Thyroid gland (tissue), 4 donors: ENCODE results near the gene BFSP1.

Experiments
- CTCF ChIP-seq, 6 experiments: fragments of 200-600 bp in 3 of 6; fragments of 450-650 bp in 3 of 6; sonication (generic) in 3 of 6; IDR thresholded peaks; one replicate each; pipeline ENCODE4 v1.5.1; 2016 to 2019; ENCODE audit warnings: antibody characterized with exemption in 6 of 6, mild to moderate bottlenecking in 2 of 6, inconsistent platforms in 1 of 6, moderate library complexity in 1 of 6
- POLR2A ChIP-seq, 2 donors: fragments of 450-650 bp; IDR thresholded peaks; one replicate each; pipeline ENCODE4 v1.6.1; 2017; ENCODE audit warnings: antibody characterized with exemption in 2 of 2, mild to moderate bottlenecking in 2 of 2, moderate library complexity in 1 of 2

- TF ChIP-seq CTCF (IDR thresholded peaks at IDR 0.05) (no peak), POLR2A (IDR thresholded peaks at IDR 0.05) (no peak)
Measured at GRCh38 chr20:17522528-17522927, 8.7 kb downstream of the BFSP1 start.
